HG03439 (cell line): ENCODE data around the gene CACNA1B.

Experiments
- ATAC-seq: cut with Tn5 transposase; IDR thresholded peaks from one replicate; pipeline ENCODE4 v1.9.1; 2021; ENCODE audit warnings: mild to moderate bottlenecking, moderate library complexity; ENCODE audit not compliant: unreplicated experiment

Gene CACNA1B

GRCh38 chr9:138050472-138051330 lies 173.1 kb downstream of the CACNA1B start:
- no peak for ATAC-seq

GRCh38 chr9:138051586-138052321 lies 174.2 kb downstream of the CACNA1B start:
- ATAC-seq: no peak

- no peak for ATAC-seq
These were observed 174.7 kb downstream of the CACNA1B start for GRCh38 chr9:138052322-138052615.

GRCh38 chr9:138052635-138053320 lies 175.2 kb downstream of the CACNA1B start:
- ATAC-seq: no peak

- no peak for ATAC-seq
These were observed 175.8 kb downstream of the CACNA1B start for GRCh38 chr9:138053321-138053868.

GRCh38 chr9:138053996-138054752 lies 176.6 kb downstream of the CACNA1B start:
- ATAC-seq: no peak

GRCh38 chr9:138057726-138058125 lies 180.1 kb downstream of the CACNA1B start:
- ATAC-seq: no peak

- ATAC-seq: no peak
These were observed 180.6 kb downstream of the CACNA1B start for GRCh38 chr9:138058181-138058580.

GRCh38 chr9:138059196-138059595 lies 181.6 kb downstream of the CACNA1B start:
- no peak for ATAC-seq

- no peak for ATAC-seq
These were observed 182.8 kb downstream of the CACNA1B start for GRCh38 chr9:138060365-138060764.

GRCh38 chr9:138060881-138061280 lies 183.3 kb downstream of the CACNA1B start:
- ATAC-seq: no peak

- no peak for ATAC-seq
These were observed 184.0 kb downstream of the CACNA1B start for GRCh38 chr9:138061631-138062030.

- no peak for ATAC-seq
These were observed 184.6 kb downstream of the CACNA1B start for GRCh38 chr9:138062196-138062595.

GRCh38 chr9:138063033-138063432 lies 185.5 kb downstream of the CACNA1B start:
- no peak for ATAC-seq

GRCh38 chr9:138063785-138064184 lies 186.2 kb downstream of the CACNA1B start:
- no peak for ATAC-seq

- no peak for ATAC-seq
These were observed 187.0 kb downstream of the CACNA1B start for GRCh38 chr9:138064547-138064946.

- ATAC-seq: no peak
These were observed 187.7 kb downstream of the CACNA1B start for GRCh38 chr9:138065287-138065686.

GRCh38 chr9:138066049-138066448 lies 188.5 kb downstream of the CACNA1B start:
- ATAC-seq: no peak

GRCh38 chr9:138067613-138068367 lies 190.2 kb downstream of the CACNA1B start:
- no peak for ATAC-seq

GRCh38 chr9:138068601-138069035 lies 191.0 kb downstream of the CACNA1B start:
- no peak for ATAC-seq
